Astrocyte of the spinal cord (primary cell): ENCODE data around the gene HDAC10.
A peak's percentile ranks its signal among the peaks of the same experiment; 100 is the strongest.

Experiments used
- DNase-seq: peaks from one replicate; pipeline ENCODE4 v3.0.0; 2011; ENCODE audit warnings: low read depth, low spot score
- H3K4me3 ChIP-seq: 2 replicates; pipeline ENCODE4 v1.5.1; 2011; ENCODE audit warnings: low read depth, mild to moderate bottlenecking, low read length, moderate library complexity
- in situ Hi-C: cut with HindIII; loops from 2 replicates; pipeline ENCODE4 v1.10.0; 2017; ENCODE audit warnings: low sequenced_read_pairs
- TF ChIP-seq, protein P1 (sequence below): IDR thresholded peaks from 2 replicates; pipeline ENCODE4 v1.5.1; 2012; ENCODE audit warnings: low read depth, mild to moderate bottlenecking, low read length, inconsistent platforms

HDAC10 gene

DNA sequence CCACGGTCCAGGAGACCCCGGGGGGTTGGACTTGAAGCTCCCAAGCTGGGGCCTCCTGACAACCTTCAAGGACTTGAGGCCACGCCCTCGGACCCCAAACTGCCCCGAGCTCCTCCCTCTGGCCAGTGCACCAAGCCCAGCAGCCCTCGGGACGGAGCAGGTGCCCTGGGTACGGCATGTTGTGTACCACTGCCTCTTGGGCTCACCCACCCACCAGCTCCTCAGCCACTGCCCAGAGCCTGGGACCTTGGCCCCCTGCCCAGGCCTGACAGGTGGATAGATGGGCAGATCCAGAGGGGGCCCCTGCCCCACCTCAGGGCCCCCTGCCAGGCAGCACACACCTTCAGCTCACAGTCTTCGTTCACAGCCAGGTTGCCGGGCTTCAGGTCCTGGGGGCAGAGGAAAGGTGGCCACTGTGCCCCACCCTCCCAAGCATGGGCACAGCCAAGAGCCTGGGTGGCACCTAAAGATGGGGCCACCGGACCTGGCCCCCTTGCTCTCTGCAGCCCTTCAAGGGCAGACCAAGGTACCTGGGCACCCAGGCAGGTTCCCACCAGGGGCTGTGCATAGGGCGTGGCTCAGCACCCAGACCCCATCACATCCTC, 5.3 kb upstream of the HDAC10 start:
- DNase-seq = no peak
- in situ Hi-C loops = no loop called here
- H3K4me3 ChIP-seq = no peak overlapping the region
- TF ChIP-seq, protein P1, sequence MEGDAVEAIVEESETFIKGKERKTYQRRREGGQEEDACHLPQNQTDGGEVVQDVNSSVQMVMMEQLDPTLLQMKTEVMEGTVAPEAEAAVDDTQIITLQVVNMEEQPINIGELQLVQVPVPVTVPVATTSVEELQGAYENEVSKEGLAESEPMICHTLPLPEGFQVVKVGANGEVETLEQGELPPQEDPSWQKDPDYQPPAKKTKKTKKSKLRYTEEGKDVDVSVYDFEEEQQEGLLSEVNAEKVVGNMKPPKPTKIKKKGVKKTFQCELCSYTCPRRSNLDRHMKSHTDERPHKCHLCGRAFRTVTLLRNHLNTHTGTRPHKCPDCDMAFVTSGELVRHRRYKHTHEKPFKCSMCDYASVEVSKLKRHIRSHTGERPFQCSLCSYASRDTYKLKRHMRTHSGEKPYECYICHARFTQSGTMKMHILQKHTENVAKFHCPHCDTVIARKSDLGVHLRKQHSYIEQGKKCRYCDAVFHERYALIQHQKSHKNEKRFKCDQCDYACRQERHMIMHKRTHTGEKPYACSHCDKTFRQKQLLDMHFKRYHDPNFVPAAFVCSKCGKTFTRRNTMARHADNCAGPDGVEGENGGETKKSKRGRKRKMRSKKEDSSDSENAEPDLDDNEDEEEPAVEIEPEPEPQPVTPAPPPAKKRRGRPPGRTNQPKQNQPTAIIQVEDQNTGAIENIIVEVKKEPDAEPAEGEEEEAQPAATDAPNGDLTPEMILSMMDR = no peak

DNA sequence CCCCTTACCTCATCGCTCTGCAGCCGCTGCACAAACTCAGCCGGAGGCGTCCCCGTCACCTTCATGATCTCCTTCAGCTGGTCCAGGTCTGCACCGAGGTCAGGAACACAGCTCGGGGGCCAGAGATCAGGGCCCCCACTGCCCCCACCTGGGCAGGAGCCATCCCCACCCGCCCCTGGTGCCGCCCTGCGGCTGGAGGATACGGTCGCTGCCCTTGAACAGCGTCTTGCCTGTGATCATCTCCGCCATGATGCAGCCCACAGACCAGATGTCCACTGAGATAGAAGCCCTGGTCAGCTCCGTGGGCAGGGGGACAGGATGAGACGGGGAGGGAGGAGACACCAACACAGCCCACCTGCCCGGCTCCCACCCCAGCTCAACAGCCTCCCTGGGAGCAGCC, 4.5 kb upstream of the HDAC10 start:
- in situ Hi-C loops = no loop called here
- H3K4me3 ChIP-seq = no peak overlapping the region
- TF ChIP-seq, protein P1 = no peak
- DNase-seq = no peak

DNA sequence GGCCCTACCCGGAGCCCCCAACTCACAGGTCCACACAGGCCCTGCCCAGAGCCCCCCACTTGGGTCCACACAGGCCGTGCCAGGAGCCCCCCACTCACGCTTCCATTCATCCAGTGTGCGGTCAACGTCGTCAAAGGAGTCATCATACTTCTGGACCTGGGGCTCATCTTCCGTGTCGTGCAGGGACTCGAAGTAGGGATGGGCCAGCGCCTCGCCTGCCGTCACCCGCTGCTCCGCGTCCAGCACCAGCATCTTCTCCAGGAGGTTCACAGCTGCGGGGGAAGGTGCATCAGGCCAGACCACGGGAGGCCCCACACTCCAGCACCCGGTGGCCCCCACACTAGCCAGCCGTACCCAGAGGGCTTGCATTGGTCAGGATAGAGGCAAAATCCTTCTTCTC, 4.0 kb upstream of the HDAC10 start:
- DNase-seq = no peak
- TF ChIP-seq, protein P1 = no peak
- in situ Hi-C loops = no loop called here

DNA sequence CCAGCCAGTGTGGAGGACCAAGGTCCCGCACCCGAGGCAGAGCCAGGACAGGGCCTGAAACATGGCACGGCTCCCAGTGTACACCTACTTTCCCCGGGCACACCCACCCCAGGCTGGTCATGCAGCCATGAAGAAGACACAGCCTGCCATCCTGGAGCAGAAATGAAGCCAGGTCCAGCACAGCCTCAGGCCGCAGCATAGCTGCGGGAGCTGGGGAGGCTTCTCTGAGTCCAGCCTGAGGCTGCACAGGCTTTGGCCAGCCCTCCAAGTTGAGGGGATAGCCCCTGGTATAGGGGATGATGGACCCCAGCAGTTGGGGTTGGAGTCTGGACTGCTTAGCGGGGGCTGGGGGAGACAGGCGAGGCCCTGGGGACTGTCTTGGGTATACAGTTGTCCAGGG, 2.9 kb upstream of the HDAC10 start:
- TF ChIP-seq, protein P1 = no peak
- DNase-seq = no peak
- in situ Hi-C loops = no loop called here

More for the DNA sequence above, 4.0 kb upstream of the HDAC10 start:
- H3K4me3 ChIP-seq = no peak overlapping the region

GRCh38 chr22:50253046-50253915, 2.2 kb upstream of the HDAC10 start:
- in situ Hi-C loops = no loop called here
- TF ChIP-seq, protein P1 = no peak
- no peak for DNase-seq
- no peak overlapping the region for H3K4me3 ChIP-seq

More for the DNA sequence above, 2.9 kb upstream of the HDAC10 start:
- H3K4me3 ChIP-seq = no peak overlapping the region

- in situ Hi-C loops = no loop called here
- H3K4me3 ChIP-seq = no peak overlapping the region
Measured at GRCh38 chr22:50252082-50253045, 1.3 kb upstream of the HDAC10 start.

More at GRCh38 chr22:50252082-50253045, 1.3 kb upstream of the HDAC10 start:
- TF ChIP-seq, protein P1 = peak; percentile 79
- peak; percentile 50 for DNase-seq
